HepG2 (cell line): ENCODE data around the gene GJD3. TPM values are rescaled to one million over a fixed set of nuclear protein-coding genes. Genes with fewer than 3 reads are reported as not detected.

Experiments used
- CEBPZ ChIP-seq: IDR thresholded peaks from 2 replicates; pipeline ENCODE4 v1.6.1; 2012; ENCODE audit warnings: low read length, improper control_type of control experiment
- CHD2 ChIP-seq: IDR thresholded peaks from 2 replicates; pipeline ENCODE4 v1.6.1; 2011; ENCODE audit warnings: low read depth, low read length, improper control_type of control experiment
- DNMT1 ChIP-seq: sonication (generic); formaldehyde crosslinking; IDR thresholded peaks from 2 replicates; pipeline ENCODE4 v1.5.1; 2020; ENCODE audit warnings: mild to moderate bottlenecking, missing genetic modification reagents
- GMEB2 ChIP-seq: IDR thresholded peaks from 2 replicates; pipeline ENCODE4 v1.6.1; 2016; ENCODE audit warnings: missing biosample characterization, missing genetic modification reagents, low read depth
- JARID2 ChIP-seq: sonication (generic); formaldehyde crosslinking; IDR thresholded peaks from 2 replicates; pipeline ENCODE4 v1.8.1; 2023; ENCODE audit warnings: missing genetic modification reagents, inconsistent platforms; ENCODE audit not compliant: insufficient replicate concordance
- KDM6A ChIP-seq: IDR thresholded peaks from 2 replicates; pipeline ENCODE4 v1.6.1; 2016; ENCODE audit warnings: low read depth
- MAFF ChIP-seq: IDR thresholded peaks from 2 replicates; pipeline ENCODE4 v1.6.1; 2011; ENCODE audit warnings: low read depth, low read length, improper control_type of control experiment
- MED13 ChIP-seq: sonication (generic); formaldehyde crosslinking; IDR thresholded peaks from 2 replicates; pipeline ENCODE4 v1.5.0; 2020; ENCODE audit warnings: missing genetic modification reagents
- MYNN ChIP-seq: sonication (generic); formaldehyde crosslinking; IDR thresholded peaks from 2 replicates; pipeline ENCODE4 v1.4.0; 2020; ENCODE audit warnings: mild to moderate bottlenecking, low read depth, missing genetic modification reagents
- RARG ChIP-seq: sonication (generic); formaldehyde crosslinking; IDR thresholded peaks from 2 replicates; pipeline ENCODE4 v1.4.0; 2020; ENCODE audit warnings: low read depth, mild to moderate bottlenecking, missing genetic modification reagents
- REL ChIP-seq: sonication (generic); formaldehyde crosslinking; conservative IDR thresholded peaks from 2 replicates; pipeline ENCODE4 v1.8.0; 2022; ENCODE audit warnings: mild to moderate bottlenecking, missing genetic modification reagents, moderate library complexity
- RFX1 ChIP-seq: fragments of 450-650 bp; IDR thresholded peaks from 2 replicates; pipeline ENCODE4 v1.6.1; 2017
- RXRA ChIP-seq: sonication (generic); formaldehyde crosslinking; IDR thresholded peaks from 2 replicates; pipeline ENCODE4 v1.5.1; 2020; ENCODE audit warnings: missing genetic modification reagents
- SRSF1 ChIP-seq: fragments of 200-400 bp; formaldehyde crosslinking; optimal IDR thresholded peaks from 2 replicates; pipeline ENCODE3; 2017; ENCODE audit warnings: mild to moderate bottlenecking, low read depth, low read length, moderate library complexity
- TARDBP ChIP-seq: sonication (generic); formaldehyde crosslinking; IDR thresholded peaks from 2 replicates; pipeline ENCODE4 v1.8.0; 2022; ENCODE audit warnings: mild to moderate bottlenecking, missing genetic modification reagents
- TOE1 ChIP-seq: sonication (generic); formaldehyde crosslinking; IDR thresholded peaks from 2 replicates; pipeline ENCODE4 v1.4.0; 2020; ENCODE audit warnings: mild to moderate bottlenecking, missing genetic modification reagents
- ZBTB3 ChIP-seq: sonication (generic); formaldehyde crosslinking; IDR thresholded peaks from 2 replicates; pipeline ENCODE4 v1.4.0; 2020; ENCODE audit warnings: low read depth, mild to moderate bottlenecking, moderate library complexity, missing genetic modification reagents, borderline replicate concordance
- ZC3H13 ChIP-seq: sonication (generic); formaldehyde crosslinking; IDR thresholded peaks from 2 replicates; pipeline ENCODE4 v1.8.1; 2023; ENCODE audit warnings: mild to moderate bottlenecking, missing genetic modification reagents, moderate library complexity
- ZNF143 ChIP-seq: sonication (generic); formaldehyde crosslinking; IDR thresholded peaks from 2 replicates; pipeline ENCODE4 v1.4.0; 2020; ENCODE audit warnings: missing genetic modification reagents
- ZNF207 ChIP-seq: fragments of 450-650 bp; IDR thresholded peaks from 2 replicates; pipeline ENCODE4 v1.6.1; 2016; ENCODE audit warnings: antibody characterized with exemption, borderline replicate concordance
- ZNF230 ChIP-seq: sonication (generic); formaldehyde crosslinking; IDR thresholded peaks from 2 replicates; pipeline ENCODE4 v1.4.0; 2020; ENCODE audit warnings: mild to moderate bottlenecking, missing genetic modification reagents
- ZNF232 ChIP-seq: sonication (generic); formaldehyde crosslinking; IDR thresholded peaks from 2 replicates; pipeline ENCODE4 v1.4.0; 2020; ENCODE audit warnings: missing genetic modification reagents, borderline replicate concordance
- ZNF468 ChIP-seq: sonication (generic); formaldehyde crosslinking; IDR thresholded peaks from 2 replicates; pipeline ENCODE4 v1.8.0; 2022; ENCODE audit warnings: mild to moderate bottlenecking, moderate library complexity, missing genetic modification reagents
- ZNF556 ChIP-seq: sonication (generic); formaldehyde crosslinking; IDR thresholded peaks from 2 replicates; pipeline ENCODE4 v1.4.0; 2020; ENCODE audit warnings: mild to moderate bottlenecking, missing genetic modification reagents, borderline replicate concordance
- ZNF597 ChIP-seq: sonication (generic); formaldehyde crosslinking; IDR thresholded peaks from 2 replicates; pipeline ENCODE4 v1.5.0; 2020; ENCODE audit warnings: missing genetic modification reagents
- ZNF775 ChIP-seq: sonication (generic); formaldehyde crosslinking; IDR thresholded peaks from 2 replicates; pipeline ENCODE4 v1.4.0; 2020; ENCODE audit warnings: missing genetic modification reagents, mild to moderate bottlenecking, moderate library complexity, borderline replicate concordance
- ZSCAN22 ChIP-seq: sonication (generic); formaldehyde crosslinking; IDR thresholded peaks from 2 replicates; pipeline ENCODE4 v1.4.0; 2020; ENCODE audit warnings: mild to moderate bottlenecking, missing genetic modification reagents
- polyA plus RNA-seq, 8 experiments: library from polyadenylated mRNA; depleted of rRNA in 3 of 8; stranded (reverse) in 7 of 8; unstranded in 1 of 8; fragments of >200 nt; fragmentation: Illumina TruSeq in 4 of 8; extraction: Trizol in 4 of 8; gene quantifications; 2 replicates each; pipeline versions ENCODE4 v1.2.1 to v1.2.3, GENCODE V29; 2011 to 2016; ENCODE audit warnings: low read depth in 4 of 8, missing spikeins in 1 of 8, mixed read lengths in 1 of 8; ENCODE audit not compliant: insufficient read depth in 1 of 8
- total RNA-seq, 5 experiments: library from RNA; depleted of rRNA; stranded (reverse); fragments of >200 nt; fragmentation: Illumina TruSeq; extraction: Trizol; gene quantifications; 2 replicates each; pipeline ENCODE4 v1.2.3, GENCODE V29; 2016; ENCODE audit warnings: low read depth in 1 of 5

Gene GJD3
- total and polyA plus RNA-seq, 2 of the 13 experiments (the other 11 are each of a cell fraction or from before 2014, with no cell fraction given): not detected

- TF ChIP-seq CEBPZ (no peak), ZNF207 (no peak), ZNF232 (CRISPR knock-in tag) (peak; percentile 49; the same call in 1 of the 2 replicates), TARDBP (CRISPR knock-in tag) (peak; percentile 35; the same call in 1 of the 2 replicates), MYNN (no peak), MAFF (no peak), MED13 (CRISPR knock-in tag) (0 out of 2 replicates have a peak, but pooled peaks have one; percentile 40), ZNF597 (CRISPR knock-in tag) (no peak), KDM6A (no peak), ZBTB3 (CRISPR knock-in tag) (no peak), ZC3H13 (peak; percentile 54; the same call in 1 of the 2 replicates), RARG (no peak), RXRA (CRISPR knock-in tag) (no peak; the same call in 1 of the 2 replicates), RFX1 (no peak), GMEB2 (no peak), DNMT1 (CRISPR knock-in tag) (no peak), ZNF143 (CRISPR knock-in tag) (no peak), ZNF230 (CRISPR knock-in tag) (no peak), REL (CRISPR knock-in tag) (no peak), JARID2 (CRISPR knock-in tag) (no peak), TOE1 (CRISPR knock-in tag) (no peak), SRSF1 (peak; percentile 64), ZNF775 (CRISPR knock-in tag) (no peak), ZSCAN22 (no peak), ZNF556 (CRISPR knock-in tag) (no peak), CHD2 (no peak), ZNF468 (CRISPR knock-in tag) (no peak)
These were observed 22.6 kb downstream of the GJD3 start (continued) for GRCh38 chr17:40341808-40342503.
